ENCODE results near the gene MAML2. TPM values are rescaled to one million over a fixed set of nuclear protein-coding genes. Genes with fewer than 3 reads are reported as not detected.

Gene MAML2
- total RNA-seq, 1 donor from 2014 or later = 3.8 TPM

- Histone ChIP-seq H3K27me3 (no peaks in the 10 kb centered on the region), H3K79me2 (ENCODE audit: low read depth) (no peaks in the 10 kb centered on the region), H3K36me3 (no peaks in the 10 kb centered on the region), H3K4me1 (peaks cover 8% of the 10 kb centered on the region), H2AFZ (replicated peaks) (no peak overlapping the region), H3K4me3 (no peak overlapping the region), H3F3A (ENCODE audit: low read depth) (no peaks in the 10 kb centered on the region), H3K9ac (no peak overlapping the region), H3K9me3 (ENCODE audit: low read depth) (no peaks in the 10 kb centered on the region), H3K27ac (no peak overlapping the region), H3K4me2 (no peak overlapping the region), H4K20me1 (ENCODE audit: low read depth) (no peaks in the 10 kb centered on the region)
- Mint-ChIP-seq H3K4me3 (no peak overlapping the region), H3K36me3 (peaks cover 5% of the 10 kb centered on the region), H3K4me1 (peaks cover 46% of the 10 kb centered on the region), H3K27ac (no peak overlapping the region), H3K9me3 (no peaks in the 10 kb centered on the region), H3K27me3 (ENCODE audit: insufficient read depth, low read depth) (no peaks in the 10 kb centered on the region)
- TF ChIP-seq CTCF (IDR thresholded peaks at IDR 0.05) = no peak
- TF ChIP-seq EZH2 (IDR thresholded peaks at IDR 0.05) = no peak
- no peak for TF ChIP-seq EZH2phosphoT487 (IDR thresholded peaks at IDR 0.05)
- no peak for DNase-seq (ENCODE audit: low spot score)
These were observed 220.4 kb downstream of the MAML2 start for GRCh38 chr11:96122601-96123074.

- H3K4me3 ChIP-seq = no peak overlapping the region
- Mint-ChIP-seq H3K4me3 (no peak overlapping the region), H3K36me3 (peaks cover 5% of the 10 kb centered on the region), H3K27ac (no peak overlapping the region), H3K4me1 (peaks cover 34% of the 10 kb centered on the region), H3K9me3 (no peaks in the 10 kb centered on the region), H3K27me3 (ENCODE audit: insufficient read depth, low read depth) (no peaks in the 10 kb centered on the region)
- no peaks in the 10 kb centered on the region for H3F3A ChIP-seq (ENCODE audit: low read depth)
- TF ChIP-seq EZH2phosphoT487 (IDR thresholded peaks at IDR 0.05) (no peak), CTCF (IDR thresholded peaks at IDR 0.05) (no peak), EZH2 (IDR thresholded peaks at IDR 0.05) (no peak)
- H3K27me3 ChIP-seq = no peaks in the 10 kb centered on the region
- H3K9ac ChIP-seq = no peak overlapping the region
- no peak for DNase-seq (ENCODE audit: low spot score)
- H3K4me1 ChIP-seq = peaks cover 14% of the 10 kb centered on the region
- H3K27ac ChIP-seq = no peak overlapping the region
- no peaks in the 10 kb centered on the region for H3K9me3 ChIP-seq (ENCODE audit: low read depth)
- no peaks in the 10 kb centered on the region for H3K79me2 ChIP-seq (ENCODE audit: low read depth)
- H2AFZ ChIP-seq (replicated peaks) = no peak overlapping the region
- H3K36me3 ChIP-seq = no peaks in the 10 kb centered on the region
- no peak overlapping the region for H3K4me2 ChIP-seq
- no peaks in the 10 kb centered on the region for H4K20me1 ChIP-seq (ENCODE audit: low read depth)
These were observed 223.8 kb downstream of the MAML2 start for GRCh38 chr11:96119211-96119610.

- H3K4me2 ChIP-seq = no peak overlapping the region
- H3K27me3 ChIP-seq = no peaks in the 10 kb centered on the region
- H3K4me3 Mint-ChIP-seq = no peak overlapping the region
- H3K4me1 Mint-ChIP-seq = peaks cover 41% of the 10 kb centered on the region
- H3K27ac ChIP-seq = no peak overlapping the region
- H3K36me3 Mint-ChIP-seq = peaks cover 5% of the 10 kb centered on the region
- no peak overlapping the region for H3K4me3 ChIP-seq
- no peaks in the 10 kb centered on the region for H3K79me2 ChIP-seq (ENCODE audit: low read depth)
- no peak overlapping the region for H3K9ac ChIP-seq
- H3F3A ChIP-seq (ENCODE audit: low read depth) = no peaks in the 10 kb centered on the region
- no peak overlapping the region for H3K27ac Mint-ChIP-seq
- no peaks in the 10 kb centered on the region for H3K9me3 Mint-ChIP-seq
- no peaks in the 10 kb centered on the region for H3K36me3 ChIP-seq
- no peak overlapping the region for H2AFZ ChIP-seq (replicated peaks)
- H3K9me3 ChIP-seq (ENCODE audit: low read depth) = no peaks in the 10 kb centered on the region
- H3K4me1 ChIP-seq = peaks cover 29% of the 10 kb centered on the region
- no peak for DNase-seq (ENCODE audit: low spot score)
- H3K27me3 Mint-ChIP-seq (ENCODE audit: insufficient read depth, low read depth) = no peaks in the 10 kb centered on the region
- H4K20me1 ChIP-seq (ENCODE audit: low read depth) = no peaks in the 10 kb centered on the region
- no peak for TF ChIP-seq CTCF (IDR thresholded peaks at IDR 0.05)
- no peak for TF ChIP-seq EZH2 (IDR thresholded peaks at IDR 0.05)
- no peak for TF ChIP-seq EZH2phosphoT487 (IDR thresholded peaks at IDR 0.05)
These were observed 226.6 kb downstream of the MAML2 start for GRCh38 chr11:96116376-96116775.

Measured in neural progenitor cell (in vitro differentiated cells).